Measurements from ENCODE around the gene FKBP1A. TPM values are rescaled to one million over a fixed set of nuclear protein-coding genes. Genes with fewer than 3 reads are reported as not detected.
A peak's percentile ranks its signal among the peaks of the same experiment; 100 is the strongest.
"Not testable (repeated sequence)": the region's sequence is repeated elsewhere in the genome, so short reads cannot be mapped to it uniquely, and the experiment has no call there.

The FKBP1A gene
- total RNA-seq, 2 experiments from 2014 or later: 259 to 282 TPM

- H3K36me3 Mint-ChIP-seq (ENCODE audit: low read depth): no peaks in the 10 kb centered on the region
- intact Hi-C loops (cut with micrococcal nuclease): no loop called here
- ChIA-PET POLR2A (interaction anchor here (1.2 kb wide), 1 partner anchor 11 kb away, joined by 3 read pairs; no protein-coding TSS in a partner anchor), CTCF (interaction anchor here (1.3 kb wide), 1 partner anchor 102 kb away, joined by 3 read pairs; no protein-coding TSS in a partner anchor)
- peaks cover 7% of the 10 kb centered on the region for H3K4me1 Mint-ChIP-seq (ENCODE audit: low read depth)
- no peak overlapping the region for H3K27ac Mint-ChIP-seq
- no peak overlapping the region for H3K4me3 Mint-ChIP-seq
- DNase-seq (no peak), ATAC-seq (no peak)
- no peaks in the 10 kb centered on the region for H3K27me3 Mint-ChIP-seq
- TF ChIP-seq, protein P1, sequence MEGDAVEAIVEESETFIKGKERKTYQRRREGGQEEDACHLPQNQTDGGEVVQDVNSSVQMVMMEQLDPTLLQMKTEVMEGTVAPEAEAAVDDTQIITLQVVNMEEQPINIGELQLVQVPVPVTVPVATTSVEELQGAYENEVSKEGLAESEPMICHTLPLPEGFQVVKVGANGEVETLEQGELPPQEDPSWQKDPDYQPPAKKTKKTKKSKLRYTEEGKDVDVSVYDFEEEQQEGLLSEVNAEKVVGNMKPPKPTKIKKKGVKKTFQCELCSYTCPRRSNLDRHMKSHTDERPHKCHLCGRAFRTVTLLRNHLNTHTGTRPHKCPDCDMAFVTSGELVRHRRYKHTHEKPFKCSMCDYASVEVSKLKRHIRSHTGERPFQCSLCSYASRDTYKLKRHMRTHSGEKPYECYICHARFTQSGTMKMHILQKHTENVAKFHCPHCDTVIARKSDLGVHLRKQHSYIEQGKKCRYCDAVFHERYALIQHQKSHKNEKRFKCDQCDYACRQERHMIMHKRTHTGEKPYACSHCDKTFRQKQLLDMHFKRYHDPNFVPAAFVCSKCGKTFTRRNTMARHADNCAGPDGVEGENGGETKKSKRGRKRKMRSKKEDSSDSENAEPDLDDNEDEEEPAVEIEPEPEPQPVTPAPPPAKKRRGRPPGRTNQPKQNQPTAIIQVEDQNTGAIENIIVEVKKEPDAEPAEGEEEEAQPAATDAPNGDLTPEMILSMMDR (IDR thresholded peaks at IDR 0.05): no peak
- peaks cover 1% of the 10 kb centered on the region for H3K9me3 Mint-ChIP-seq
These were observed 8.6 kb upstream of the FKBP1A start for GRCh38 chr20:1401451-1401907.

DNA sequence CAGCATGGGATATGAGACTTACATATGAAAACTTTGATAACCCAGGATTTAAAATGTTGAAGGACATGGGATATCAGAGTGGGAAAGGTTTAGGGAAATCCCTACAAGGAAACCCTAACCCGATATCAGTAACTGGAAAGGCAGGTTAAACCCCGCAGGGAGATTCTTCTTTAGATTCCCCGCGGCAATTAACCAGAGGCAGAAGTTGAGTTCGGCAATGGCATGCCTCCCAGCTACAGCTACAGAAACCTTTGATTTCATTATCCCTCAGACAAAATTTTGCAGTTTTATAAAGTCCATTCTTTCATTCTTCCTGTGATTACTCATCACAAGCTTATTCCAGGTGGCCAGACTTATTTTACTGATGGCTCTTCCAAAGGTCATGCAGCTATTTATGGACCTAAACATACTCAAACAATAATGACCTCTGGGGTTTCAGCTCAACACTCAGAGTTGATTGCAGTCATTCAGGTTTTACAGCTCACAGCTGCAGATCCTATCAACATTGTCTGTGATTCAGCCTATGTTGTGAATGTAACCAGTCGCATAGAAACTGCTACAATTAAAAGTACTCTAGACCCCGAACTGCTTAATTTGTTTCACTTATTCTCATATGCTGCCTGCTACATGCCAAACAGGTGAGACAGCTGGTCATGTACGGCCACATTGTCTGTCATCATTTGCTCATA, 7.0 kb upstream of the FKBP1A start:
- H3K36me3 Mint-ChIP-seq (ENCODE audit: low read depth); DNase-seq; H3K27me3 Mint-ChIP-seq; H3K4me3 Mint-ChIP-seq; H3K27ac Mint-ChIP-seq; H3K9me3 Mint-ChIP-seq; intact Hi-C loops (cut with micrococcal nuclease); ATAC-seq; H3K4me1 Mint-ChIP-seq (ENCODE audit: low read depth): not testable (repeated sequence)
- POLR2A ChIA-PET: interaction anchor here (0.7 to 1.4 kb wide), 2 partner anchors 8 to 78 kb away, joined by 3 to 5 read pairs; no protein-coding TSS in a partner anchor
- CTCF ChIA-PET: interaction anchor here (0.7 to 1.4 kb wide), 4 partner anchors 36 to 61 kb away, joined by 3 read pairs; no protein-coding TSS in a partner anchor

GRCh38 chr20:1398185-1398584, 5.3 kb upstream of the FKBP1A start:
- intact Hi-C loops (cut with micrococcal nuclease); DNase-seq; H3K36me3 Mint-ChIP-seq (ENCODE audit: low read depth); H3K27ac Mint-ChIP-seq; ATAC-seq; H3K4me3 Mint-ChIP-seq; H3K27me3 Mint-ChIP-seq; POLR2A ChIA-PET; H3K9me3 Mint-ChIP-seq: not testable (repeated sequence)
- H3K4me1 Mint-ChIP-seq (ENCODE audit: low read depth): peaks cover 17% of the 10 kb centered on the region
- CTCF ChIA-PET: interaction anchor here (1.1 to 1.3 kb wide), 2 partner anchors 9 to 40 kb away, joined by 3 to 4 read pairs; no protein-coding TSS in a partner anchor

DNA sequence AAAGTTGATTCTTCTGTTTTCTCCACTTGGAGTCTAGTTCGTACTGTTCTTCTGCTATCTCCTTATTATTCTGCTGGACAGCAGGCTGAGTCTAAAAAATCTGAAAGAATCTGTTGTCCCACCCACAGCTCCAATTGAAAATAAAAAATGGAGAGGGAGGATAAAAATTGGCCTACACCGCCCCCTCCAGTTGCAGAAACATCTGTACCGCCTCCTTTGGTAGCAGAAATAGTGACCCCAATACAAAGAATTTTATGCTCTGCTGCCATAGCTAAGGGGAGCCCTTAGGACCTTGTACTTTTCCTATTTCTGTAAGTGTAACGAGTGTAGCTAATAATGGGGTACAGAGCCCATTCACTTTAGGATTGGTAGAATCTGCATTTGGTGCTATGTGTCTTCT, 4.9 kb upstream of the FKBP1A start:
- TF ChIP-seq, protein P1 (IDR thresholded peaks at IDR 0.05): peak; percentile 39
- H3K27me3 Mint-ChIP-seq: no peaks in the 10 kb centered on the region
- peaks cover 1% of the 10 kb centered on the region for H3K9me3 Mint-ChIP-seq
- peaks cover 18% of the 10 kb centered on the region for H3K4me1 Mint-ChIP-seq (ENCODE audit: low read depth)
- no peak overlapping the region for H3K4me3 Mint-ChIP-seq
- no peaks in the 10 kb centered on the region for H3K36me3 Mint-ChIP-seq (ENCODE audit: low read depth)
- ATAC-seq (no peak), DNase-seq (no peak)
- ChIA-PET POLR2A (interaction anchor here (0.6 kb wide), 1 partner anchor 282 kb away, joined by 3 read pairs; no protein-coding TSS in a partner anchor), CTCF (interaction anchor here (1.1 to 1.3 kb wide), 2 partner anchors 9 to 41 kb away, joined by 3 to 4 read pairs; no protein-coding TSS in a partner anchor)
- intact Hi-C loops (cut with micrococcal nuclease): no loop called here
- H3K27ac Mint-ChIP-seq: no peak overlapping the region

- POLR2A ChIA-PET: no interaction called here
- intact Hi-C loops (cut with micrococcal nuclease): no loop called here
These were observed 3.8 kb upstream of the FKBP1A start for GRCh38 chr20:1396702-1397101.

More at GRCh38 chr20:1396702-1397101, 3.8 kb upstream of the FKBP1A start:
- H3K4me3 Mint-ChIP-seq: no peak overlapping the region
- no peak overlapping the region for H3K27ac Mint-ChIP-seq
- ATAC-seq (no peak), DNase-seq (no peak)
- TF ChIP-seq, protein P1 (IDR thresholded peaks at IDR 0.05): no peak
- H3K4me1 Mint-ChIP-seq (ENCODE audit: low read depth): peaks cover 13% of the 10 kb centered on the region
- no peaks in the 10 kb centered on the region for H3K9me3 Mint-ChIP-seq
- CTCF ChIA-PET: no interaction called here
- peaks cover 3% of the 10 kb centered on the region for H3K36me3 Mint-ChIP-seq (ENCODE audit: low read depth)
- H3K27me3 Mint-ChIP-seq: no peaks in the 10 kb centered on the region

All from activated CD8-positive, alpha-beta T cell treated with anti-CD3 and anti-CD28 coated beads for 36 hours (primary cell).